B cell (primary cell): ENCODE data around the gene IGHMBP2. TPM values are rescaled to one million over a fixed set of nuclear protein-coding genes. Genes with fewer than 3 reads are reported as not detected.

Source experiments
- ATAC-seq: fragments of 200-7000 bp; cut with Tn5 transposase; one replicate; pipeline ENCODE4 v1.10.0; 2021; ENCODE audit warnings: low read depth, mild to moderate bottlenecking, moderate number of reproducible peaks, moderate library complexity
- CTCF ChIA-PET: fragments of 350-600 bp; sonication (Branson Sonifier 250); formaldehyde crosslinking; loops from one replicate; lab custom pipeline; 2021; ENCODE audit warnings: antibody characterized with exemption, inconsistent platforms; lab: Charles Lee
- POLR2A ChIA-PET: fragments of 350-600 bp; sonication (Branson Sonifier 250); formaldehyde crosslinking; loops from one replicate; lab custom pipeline; 2021; ENCODE audit warnings: antibody characterized with exemption; lab: Charles Lee
- DNase-seq: peaks from one replicate; pipeline ENCODE4 v3.0.0; 2013
- H2AFZ ChIP-seq: 2 replicates; pipeline ENCODE4 v1.6.1; 2012; ENCODE audit warnings: mild to moderate bottlenecking, low read depth, low read length; ENCODE audit not compliant: insufficient read depth, poor library complexity, severe bottlenecking
- H3K27ac ChIP-seq, 2 donors: 1 replicate in 1 of 2; 2 replicates in 1 of 2; pipeline ENCODE4 v1.5.1; 2012 to 2013; ENCODE audit warnings: low read length in 2 of 2, mild to moderate bottlenecking in 2 of 2, moderate library complexity in 1 of 2
- H3K27me3 ChIP-seq, 4 experiments: fragments of 200-600 bp in 1 of 4; sonication (generic) in 1 of 4; replicated peaks in 1 of 4; 1 replicate in 2 of 4; 2 replicates in 2 of 4; pipeline versions ENCODE4 v1.6.1 to v1.7.0; 2013 to 2016; ENCODE audit warnings: low read length in 3 of 4, mild to moderate bottlenecking in 2 of 4, mixed read lengths in 1 of 4, moderate library complexity in 1 of 4; ENCODE audit not compliant: insufficient read depth in 4 of 4, control insufficient read depth in 3 of 4; ENCODE audit errors: control extremely low read depth in 1 of 4
- H3K36me3 ChIP-seq, 2 experiments: replicated peaks in 1 of 2; 1 replicate in 1 of 2; 2 replicates in 1 of 2; pipeline versions ENCODE4 v1.6.1 to v1.7.1; 2013; ENCODE audit warnings: low read length in 1 of 2; ENCODE audit not compliant: insufficient read depth in 2 of 2, control insufficient read depth in 1 of 2; ENCODE audit errors: control extremely low read depth in 1 of 2, extremely low read depth in 1 of 2
- H3K4me1 ChIP-seq, 2 donors: fragments of 200-600 bp in 1 of 2; sonication (generic) in 1 of 2; 1 replicate in 1 of 2; 2 replicates in 1 of 2; pipeline versions ENCODE4 v1.5.1 to v1.6.1; 2013 to 2017; ENCODE audit warnings: low read length in 2 of 2; ENCODE audit not compliant: control insufficient read depth in 2 of 2, insufficient read depth in 2 of 2
- H3K4me2 ChIP-seq: replicated peaks from 2 replicates; pipeline ENCODE3; 2012; ENCODE audit warnings: mild to moderate bottlenecking, low read depth, low read length; ENCODE audit not compliant: poor library complexity, severe bottlenecking
- H3K4me3 ChIP-seq, 5 experiments: fragments of 200-600 bp in 1 of 5; sonication (generic) in 1 of 5; 1 replicate in 3 of 5; 2 replicates in 2 of 5; pipeline versions ENCODE4 v1.5.1 to v1.7.0; 2011 to 2016; ENCODE audit warnings: low read length in 4 of 5, mild to moderate bottlenecking in 4 of 5, low read depth in 2 of 5, control low read depth in 1 of 5, moderate library complexity in 1 of 5; ENCODE audit not compliant: insufficient read depth in 1 of 5; ENCODE audit errors: control extremely low read depth in 1 of 5, extremely low read depth in 1 of 5
- H3K79me2 ChIP-seq: fragments of 200-600 bp; sonication (generic); one replicate; pipeline ENCODE4 v1.6.0; 2016; ENCODE audit warnings: low read length; ENCODE audit not compliant: control insufficient read depth, insufficient read depth
- H3K9ac ChIP-seq: fragments of 200-600 bp; sonication (generic); 2 replicates; pipeline ENCODE4 v1.6.1; 2017; ENCODE audit warnings: mild to moderate bottlenecking, low read length, moderate library complexity
- H3K9me3 ChIP-seq, 3 donors: one replicate each; pipeline versions ENCODE4 v1.6.1 to v1.7.1; 2013; ENCODE audit warnings: low read length in 2 of 3; ENCODE audit not compliant: control insufficient read depth in 2 of 3, insufficient read depth in 1 of 3; ENCODE audit errors: control extremely low read depth in 1 of 3
- H4K20me1 ChIP-seq: 2 replicates; pipeline ENCODE4 v1.6.0; 2012; ENCODE audit warnings: mild to moderate bottlenecking, low read length; ENCODE audit not compliant: insufficient read depth, control insufficient read depth, poor library complexity, severe bottlenecking
- H3K27ac Mint-ChIP-seq: one replicate; pipeline ENCODE4 v1.8.0; 2021; ENCODE audit warnings: mixed read lengths
- H3K27me3 Mint-ChIP-seq: one replicate; pipeline ENCODE4 v1.8.0; 2021; ENCODE audit warnings: mixed read lengths
- H3K4me1 Mint-ChIP-seq: one replicate; pipeline ENCODE4 v1.8.0; 2021; ENCODE audit warnings: mixed read lengths
- H3K4me3 Mint-ChIP-seq: one replicate; pipeline ENCODE4 v1.8.0; 2021; ENCODE audit warnings: mixed read lengths
- H3K9me3 Mint-ChIP-seq: one replicate; pipeline ENCODE4 v1.8.0; 2022; ENCODE audit warnings: mixed read lengths; ENCODE audit not compliant: insufficient read depth
- CTCF ChIP-seq: fragments of 200-600 bp; IDR thresholded peaks from one replicate; pipeline ENCODE4 v1.8.0; 2022; ENCODE audit warnings: antibody characterized with exemption, mild to moderate bottlenecking
- EZH2 ChIP-seq: IDR thresholded peaks from 2 replicates; pipeline ENCODE4 v1.6.1; 2012; ENCODE audit warnings: borderline replicate concordance, low read depth, mild to moderate bottlenecking, moderate library complexity, low read length; ENCODE audit not compliant: insufficient read depth, poor library complexity, severe bottlenecking
- WGBS: methylation state at CpG from one replicate; pipeline ENCODE4 v1.1.5; 2013; ENCODE audit warnings: missing lambda C conversion rate; ENCODE audit not compliant: insufficient coverage; 5-methylcytosine and 5-hydroxymethylcytosine counted together
- intact Hi-C: fragments of 100-400 bp; cut with micrococcal nuclease; formaldehyde crosslinking; loops from one replicate; pipeline ENCODE4 v1.10.0; 2022
- polyA plus RNA-seq: library from polyadenylated mRNA; depleted of rRNA; stranded (reverse); fragments of >200 nt; gene quantifications from 2 replicates; pipeline ENCODE4 v1.2.3, GENCODE V29; 2012
- total RNA-seq, 2 donors: library from RNA; stranded (reverse); fragments of 120-200 nt in 1 of 2; gene quantifications; 1 replicate in 1 of 2; 2 replicates in 1 of 2; pipeline versions ENCODE4 v1.2.3 to v1.2.4, GENCODE V29; 2013 to 2022

Gene IGHMBP2
- total and polyA plus RNA-seq, 2 donors (not counting 1 experiment from before 2014, with no cell fraction given): 41.4 to 42.9 TPM

- no peaks in the 10 kb centered on the region for H3K79me2 ChIP-seq
- ChIA-PET POLR2A (no interaction called here), CTCF (no interaction called here)
- ATAC-seq (no peak), DNase-seq (no peak)
- WGBS: 96% methylated on average over 10 of the region's 17 CpGs
- H2AFZ ChIP-seq: no peak overlapping the region
- no peaks in the 10 kb centered on the region for H3K27me3 ChIP-seq
- H3K4me3 ChIP-seq: no peak overlapping the region
- Mint-ChIP-seq H3K4me3 (no peak overlapping the region), H3K27me3 (no peaks in the 10 kb centered on the region), H3K9me3 (no peaks in the 10 kb centered on the region), H3K27ac (no peak overlapping the region), H3K4me1 (no peaks in the 10 kb centered on the region)
- no peak overlapping the region for H3K4me2 ChIP-seq
- intact Hi-C loops: no loop called here
- TF ChIP-seq EZH2: no peak
- no peak for TF ChIP-seq CTCF
- H3K4me1 ChIP-seq: no peaks in the 10 kb centered on the region
- H3K27ac ChIP-seq: no peak overlapping the region
- H3K36me3 ChIP-seq: peaks cover 0 to 58% of the 10 kb centered on the region in 2 experiments
- no peaks in the 10 kb centered on the region for H3K9me3 ChIP-seq
- no peak overlapping the region for H3K9ac ChIP-seq
- H4K20me1 ChIP-seq: no peaks in the 10 kb centered on the region
These were observed 30.1 kb downstream of the IGHMBP2 start for GRCh38 chr11:68933605-68934320.

GRCh38 chr11:68934321-68934645 lies 30.6 kb downstream of the IGHMBP2 start:
- ATAC-seq (no peak), DNase-seq (no peak)
- no peaks in the 10 kb centered on the region for H3K4me1 ChIP-seq
- H3K4me3 ChIP-seq: no peak overlapping the region
- ChIA-PET POLR2A (no interaction called here), CTCF (no interaction called here)
- WGBS: 97% methylated on average over 12 of the region's 12 CpGs
- H2AFZ ChIP-seq: no peak overlapping the region
- no peaks in the 10 kb centered on the region for H4K20me1 ChIP-seq
- peaks cover 0 to 57% of the 10 kb centered on the region in 2 experiments for H3K36me3 ChIP-seq
- intact Hi-C loops: no loop called here
- H3K27me3 ChIP-seq: no peaks in the 10 kb centered on the region
- Mint-ChIP-seq H3K27ac (no peak overlapping the region), H3K4me1 (no peaks in the 10 kb centered on the region), H3K4me3 (no peak overlapping the region), H3K27me3 (no peaks in the 10 kb centered on the region), H3K9me3 (no peaks in the 10 kb centered on the region)
- H3K79me2 ChIP-seq: no peaks in the 10 kb centered on the region
- H3K27ac ChIP-seq: no peak overlapping the region
- no peak overlapping the region for H3K9ac ChIP-seq
- H3K9me3 ChIP-seq: no peaks in the 10 kb centered on the region
- no peak for TF ChIP-seq CTCF
- no peak for TF ChIP-seq EZH2
- H3K4me2 ChIP-seq: no peak overlapping the region
